K562 (cell line): ENCODE measurements around the gene PDE9A. TPM values are rescaled to one million over a fixed set of nuclear protein-coding genes. Genes with fewer than 3 reads are reported as not detected.

Experiments
- ATAC-seq: fragments of 200-7000 bp; cut with Tn5 transposase; 3 replicates; pipeline ENCODE4 v1.9.1; 2020; ENCODE audit warnings: moderate library complexity
- BruUV-seq: library from RNA; stranded (reverse); fragments of 400-500 nt; replicated peaks from 2 replicates; lab custom pipeline; 2021; lab: Mats Ljungman, UMichigan
- CTCF ChIA-PET: fragments of 300-600 bp; formaldehyde crosslinking; extraction: SDS; loops from one replicate; lab custom pipeline; 2021; ENCODE audit warnings: low intra/inter-chr PET ratio; lab: Yijun Ruan, JAX
- POLR2A ChIA-PET: fragments of 300-600, 350-650 bp; sonication (Branson Sonifier 250); formaldehyde crosslinking; extraction: SDS; loops from one replicate; lab custom pipeline; 2021; ENCODE audit warnings: antibody characterized with exemption, inconsistent platforms; lab: Yijun Ruan, JAX
- DNase-seq, 4 experiments: peaks; one replicate each; pipeline versions ENCODE4 v3.0.0 to v3.0.0-alpha.2; 2011 to 2018; ENCODE audit warnings: low spot score in 3 of 4, mixed read lengths in 3 of 4; ENCODE audit errors: extremely low read depth in 1 of 4
- FAIRE-seq: peaks from 2 replicates; lab custom pipeline; 2011; peaks lifted over from hg19 to GRCh38; lab: Jason Lieb, UNC
- H2AFZ ChIP-seq: 2 replicates; pipeline ENCODE4 v1.6.0; 2011; ENCODE audit warnings: low read depth, low read length, control low read depth, inconsistent platforms
- H3K27ac ChIP-seq: fragments of 200-600 bp; 3 replicates; pipeline ENCODE4 v1.8.0; 2011; ENCODE audit warnings: low read depth, mild to moderate bottlenecking, control low read depth, inconsistent platforms, low read length, moderate library complexity, mixed read lengths; ENCODE audit errors: extremely low read depth
- H3K27me3 ChIP-seq, 2 experiments: fragments of 300-600 bp in 1 of 2; 2 replicates in 1 of 2; 3 replicates in 1 of 2; pipeline versions ENCODE4 v1.6.0 to v1.8.0; 2011; ENCODE audit warnings: inconsistent platforms in 2 of 2, low read length in 2 of 2, mild to moderate bottlenecking in 1 of 2, mixed read lengths in 1 of 2, moderate library complexity in 1 of 2; ENCODE audit not compliant: control insufficient read depth in 2 of 2, insufficient read depth in 2 of 2
- H3K36me3 ChIP-seq: fragments of 300-600 bp; 3 replicates; pipeline ENCODE4 v1.8.0; 2011; ENCODE audit warnings: mild to moderate bottlenecking, low read length, inconsistent platforms; ENCODE audit not compliant: control insufficient read depth, insufficient read depth
- H3K4me1 ChIP-seq, 2 experiments: fragments of 200-600 bp in 1 of 2; replicated peaks in 1 of 2; 2 replicates in 1 of 2; 3 replicates in 1 of 2; pipeline versions ENCODE4 v1.5.1 to v1.8.0; 2011; ENCODE audit warnings: inconsistent platforms in 2 of 2, low read length in 2 of 2, mild to moderate bottlenecking in 1 of 2, mixed read lengths in 1 of 2, moderate library complexity in 1 of 2; ENCODE audit not compliant: control insufficient read depth in 2 of 2, insufficient read depth in 2 of 2
- H3K4me2 ChIP-seq: 2 replicates; pipeline ENCODE4 v1.6.1; 2011; ENCODE audit warnings: low read length, control low read depth, inconsistent platforms, mixed read lengths; ENCODE audit not compliant: insufficient read depth
- H3K4me3 ChIP-seq: fragments of 200-600 bp; sonication (generic), shearing (Covaris generic); 2 replicates; pipeline ENCODE4 v1.5.1; 2016; ENCODE audit warnings: control low read depth, inconsistent platforms
- H3K79me2 ChIP-seq: fragments of 200-600 bp; 3 replicates; pipeline ENCODE4 v1.8.0; 2011; ENCODE audit warnings: low read length, inconsistent platforms; ENCODE audit not compliant: control insufficient read depth, insufficient read depth
- H3K9ac ChIP-seq, 2 experiments: 2 replicates each; pipeline versions ENCODE4 v1.6.0 to v1.6.1; 2011; ENCODE audit warnings: low read depth in 2 of 2, low read length in 2 of 2, control low read depth in 1 of 2, inconsistent platforms in 1 of 2, mild to moderate bottlenecking in 1 of 2, mixed read lengths in 1 of 2; ENCODE audit not compliant: insufficient read depth in 1 of 2
- H3K9me1 ChIP-seq: one replicate; pipeline ENCODE4 v1.6.0; 2011; ENCODE audit warnings: inconsistent platforms, mild to moderate bottlenecking, low read length, moderate library complexity; ENCODE audit not compliant: control insufficient read depth, insufficient read depth
- H3K9me3 ChIP-seq: replicated peaks from 2 replicates; pipeline ENCODE4 v1.5.1; 2011; ENCODE audit warnings: low read depth, low read length, inconsistent platforms; ENCODE audit not compliant: control insufficient read depth, insufficient read depth
- H4K20me1 ChIP-seq: replicated peaks from 2 replicates; pipeline ENCODE4 v1.6.1; 2011; ENCODE audit warnings: low read length, inconsistent platforms, mixed read lengths; ENCODE audit not compliant: control insufficient read depth, insufficient read depth
- ARNT ChIP-seq, 2 experiments: fragments of 450-650 bp; IDR thresholded peaks; 2 replicates each; pipeline ENCODE4 v1.6.1; 2016; ENCODE audit warnings: mild to moderate bottlenecking in 1 of 2
- CBX1 ChIP-seq: sonication (generic); IDR thresholded peaks from 2 replicates; pipeline ENCODE4 v1.6.1; 2016; ENCODE audit warnings: antibody characterized with exemption, low read depth, mild to moderate bottlenecking
- CGGBP1 ChIP-seq: fragments of 250-450 bp; sonication (Bioruptor Pico); IDR thresholded peaks from 2 replicates; pipeline ENCODE4 v1.9.0; 2021; ENCODE audit warnings: mild to moderate bottlenecking
- MAZ ChIP-seq, 2 experiments: fragments of 450-650 bp in 1 of 2; sonication (generic) in 1 of 2; formaldehyde crosslinking; IDR thresholded peaks in 1 of 2; conservative IDR thresholded peaks in 1 of 2; 2 replicates each; pipeline versions ENCODE4 v1.4.0 to v1.5.0; 2020; ENCODE audit warnings: mild to moderate bottlenecking in 1 of 2, missing genetic modification reagents in 1 of 2
- MXI1 ChIP-seq: IDR thresholded peaks from 2 replicates; pipeline ENCODE4 v1.6.1; 2011; ENCODE audit warnings: low read depth, mild to moderate bottlenecking, improper control_type of control experiment, low read length
- NFATC3 ChIP-seq: fragments of 450-650 bp; IDR thresholded peaks from 2 replicates; pipeline ENCODE4 v1.6.1; 2017; ENCODE audit warnings: mild to moderate bottlenecking
- TFE3 ChIP-seq: fragments of 450-650 bp; formaldehyde crosslinking; IDR thresholded peaks from 2 replicates; pipeline ENCODE4 v1.4.0; 2020; ENCODE audit warnings: mild to moderate bottlenecking, mixed read lengths
- ZNF277 ChIP-seq: fragments of 250-450 bp; sonication (Bioruptor Pico); IDR thresholded peaks from 2 replicates; pipeline ENCODE4 v1.8.0; 2022; ENCODE audit warnings: inconsistent platforms, mild to moderate bottlenecking, moderate library complexity, borderline replicate concordance
- ZNF707 ChIP-seq: fragments of 250-450 bp; sonication (Bioruptor Pico); conservative IDR thresholded peaks from 2 replicates; pipeline ENCODE4 v1.8.0; 2022; ENCODE audit warnings: inconsistent platforms, mild to moderate bottlenecking, moderate library complexity
- WGBS: fragments of 100-300 bp; shearing (Covaris generic); methylation state at CpG from one replicate; pipeline ENCODE4 v1.1.6; 2016; ENCODE audit warnings: low coverage, mixed read lengths; ENCODE audit not compliant: insufficient coverage; ENCODE audit errors: missing lambda C conversion rate; 5-methylcytosine and 5-hydroxymethylcytosine counted together
- in situ Hi-C: fragments of 300-500 bp; cut with MboI; formaldehyde crosslinking; loops from 4 replicates; pipeline ENCODE4 v1.15.0; 2018; ENCODE audit warnings: inconsistent platforms, mixed read lengths
- intact Hi-C: fragments of 100-400 bp; cut with micrococcal nuclease; formaldehyde crosslinking; loops from 2 replicates; pipeline ENCODE4 v1.14.2; 2022
- polyA plus RNA-seq, 8 experiments: library from polyadenylated mRNA; depleted of rRNA in 4 of 8; stranded (reverse) in 5 of 8; unstranded in 3 of 8; fragments of >200 nt; fragmentation: Nextera tagmentation in 2 of 8; fragmentation: Illumina TruSeq in 1 of 8; extraction: Ambion mirVana in 2 of 8; extraction: Trizol in 1 of 8; gene quantifications; 2 replicates each; pipeline versions ENCODE4 v1.2.1 to v1.2.3, GENCODE V29; 2011 to 2014; ENCODE audit warnings: inconsistent platforms in 1 of 8, missing spikeins in 1 of 8
- total RNA-seq, 7 experiments: library from RNA; depleted of rRNA in 6 of 7; stranded (reverse); fragments of >200 nt in 6 of 7; fragmentation: Illumina TruSeq in 2 of 7; extraction: Trizol in 2 of 7; gene quantifications; 2 replicates each; pipeline versions ENCODE4 v1.2.1 to v1.2.3, GENCODE V29; 2011 to 2021; ENCODE audit warnings: low replicate concordance in 1 of 7
- TF ChIP-seq, protein P1 (sequence below): sonication (generic); formaldehyde crosslinking; IDR thresholded peaks from 2 replicates; pipeline ENCODE4 v1.8.1; 2023; ENCODE audit warnings: mild to moderate bottlenecking, missing genetic modification reagents
- TF ChIP-seq, protein P2 (sequence below), 3 experiments: fragments of 200-800 bp in 1 of 3; fragments of 250-450 bp in 1 of 3; fragments of 450-650 bp in 1 of 3; sonication (Bioruptor Pico) in 1 of 3; sonication (Bioruptor generic) in 1 of 3; formaldehyde crosslinking in 1 of 3; IDR thresholded peaks; 2 replicates each; pipeline versions ENCODE4 v1.6.1 to v1.8.0; 2016 to 2022; ENCODE audit warnings: mild to moderate bottlenecking in 2 of 3, missing genetic modification characterization in 2 of 3, missing compliant biosample characterization in 1 of 3, moderate library complexity in 1 of 3

Gene PDE9A
- total and polyA plus RNA-seq, 9 of the 15 experiments (the other 6 are each of a cell fraction or from before 2014, with no cell fraction given), result 0.07 to 0.27 TPM; not detected in 7

DNA sequence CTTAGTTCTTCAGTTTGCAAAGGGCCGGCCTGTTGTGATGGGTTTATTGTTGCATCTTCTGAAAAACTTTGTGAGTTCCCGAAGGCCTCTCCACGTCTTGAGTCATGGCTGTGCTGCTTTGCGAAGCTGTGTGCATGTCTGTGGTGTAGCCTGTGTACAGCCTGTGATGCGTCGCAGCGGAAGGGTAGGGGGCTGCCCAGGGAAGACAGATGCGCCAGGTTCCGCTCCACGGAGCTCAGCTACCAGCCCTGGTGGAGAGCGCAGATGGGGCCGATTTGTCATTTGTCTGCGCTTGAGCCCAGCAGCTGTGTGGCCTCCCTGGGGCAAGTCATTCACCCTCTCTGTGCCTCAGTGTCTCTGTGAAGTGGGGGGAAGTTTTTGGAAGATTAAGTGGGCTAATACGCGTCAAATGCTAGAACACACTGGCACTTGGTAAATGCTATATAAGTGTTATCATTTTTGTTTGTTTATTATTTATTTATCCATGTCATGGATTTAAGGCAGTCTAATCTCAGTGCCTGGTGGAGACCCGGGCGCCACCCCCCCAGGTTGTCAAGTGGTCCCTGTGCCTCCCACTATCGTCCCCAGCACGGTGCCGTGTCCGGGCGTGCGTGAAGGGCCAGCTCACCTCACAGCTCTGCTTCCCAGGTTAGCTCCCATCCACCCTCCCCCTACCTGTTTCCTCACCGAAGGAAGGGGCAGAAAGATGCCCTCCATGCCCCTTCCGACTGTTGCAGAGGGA, 8.4 kb downstream of the PDE9A start:
- in situ Hi-C loops (no loop called here), intact Hi-C loops (no loop called here)
- no peak overlapping the region for H2AFZ ChIP-seq
- POLR2A ChIA-PET, result no interaction called here
- H3K4me3 ChIP-seq, result no peak overlapping the region
- no peaks in the 10 kb centered on the region; the same call in 1 of the 2 replicates for H3K9me3 ChIP-seq
- H3K36me3 ChIP-seq, result no peaks in the 10 kb centered on the region
- WGBS, result 16% methylated on average over 25 of the region's 25 CpGs
- DNase-seq (no peak), ATAC-seq (no peak), FAIRE-seq (no peak)
- H3K27ac ChIP-seq, result no peak overlapping the region
- H3K9me1 ChIP-seq, result no peaks in the 10 kb centered on the region
- H4K20me1 ChIP-seq, result peaks cover 30% of the 10 kb centered on the region
- H3K9ac ChIP-seq, result no peak overlapping the region
- BruUV-seq, result no TSS peak
- H3K4me2 ChIP-seq, result no peak overlapping the region
- H3K4me1 ChIP-seq, result peaks cover 15 to 19% of the 10 kb centered on the region in 2 experiments
- CTCF ChIA-PET, result no interaction called here
- peaks cover 31 to 59% of the 10 kb centered on the region in 2 experiments; a peak in 4 of 5 replicates for H3K27me3 ChIP-seq
- no peaks in the 10 kb centered on the region for H3K79me2 ChIP-seq
- TF ChIP-seq CBX1, result no peak
- TF ChIP-seq ARNT (IDR thresholded peaks at IDR 0.05), result no peak
- TF ChIP-seq ZNF707 (CRISPR knock-in tag), result no peak
- no peak for TF ChIP-seq CGGBP1 (CRISPR knock-in tag)
- no peak for TF ChIP-seq MAZ (CRISPR knock-in tag; conservative IDR thresholded peaks at IDR 0.05 in 1 of 2, IDR thresholded peaks at IDR 0.05 in 1 of 2)
- no peak for TF ChIP-seq TFE3
- TF ChIP-seq, protein P1, sequence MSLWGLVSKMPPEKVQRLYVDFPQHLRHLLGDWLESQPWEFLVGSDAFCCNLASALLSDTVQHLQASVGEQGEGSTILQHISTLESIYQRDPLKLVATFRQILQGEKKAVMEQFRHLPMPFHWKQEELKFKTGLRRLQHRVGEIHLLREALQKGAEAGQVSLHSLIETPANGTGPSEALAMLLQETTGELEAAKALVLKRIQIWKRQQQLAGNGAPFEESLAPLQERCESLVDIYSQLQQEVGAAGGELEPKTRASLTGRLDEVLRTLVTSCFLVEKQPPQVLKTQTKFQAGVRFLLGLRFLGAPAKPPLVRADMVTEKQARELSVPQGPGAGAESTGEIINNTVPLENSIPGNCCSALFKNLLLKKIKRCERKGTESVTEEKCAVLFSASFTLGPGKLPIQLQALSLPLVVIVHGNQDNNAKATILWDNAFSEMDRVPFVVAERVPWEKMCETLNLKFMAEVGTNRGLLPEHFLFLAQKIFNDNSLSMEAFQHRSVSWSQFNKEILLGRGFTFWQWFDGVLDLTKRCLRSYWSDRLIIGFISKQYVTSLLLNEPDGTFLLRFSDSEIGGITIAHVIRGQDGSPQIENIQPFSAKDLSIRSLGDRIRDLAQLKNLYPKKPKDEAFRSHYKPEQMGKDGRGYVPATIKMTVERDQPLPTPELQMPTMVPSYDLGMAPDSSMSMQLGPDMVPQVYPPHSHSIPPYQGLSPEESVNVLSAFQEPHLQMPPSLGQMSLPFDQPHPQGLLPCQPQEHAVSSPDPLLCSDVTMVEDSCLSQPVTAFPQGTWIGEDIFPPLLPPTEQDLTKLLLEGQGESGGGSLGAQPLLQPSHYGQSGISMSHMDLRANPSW (CRISPR knock-in tag), result no peak
- TF ChIP-seq NFATC3, result no peak
- TF ChIP-seq ZNF277 (CRISPR knock-in tag), result no peak
- TF ChIP-seq, protein P2, sequence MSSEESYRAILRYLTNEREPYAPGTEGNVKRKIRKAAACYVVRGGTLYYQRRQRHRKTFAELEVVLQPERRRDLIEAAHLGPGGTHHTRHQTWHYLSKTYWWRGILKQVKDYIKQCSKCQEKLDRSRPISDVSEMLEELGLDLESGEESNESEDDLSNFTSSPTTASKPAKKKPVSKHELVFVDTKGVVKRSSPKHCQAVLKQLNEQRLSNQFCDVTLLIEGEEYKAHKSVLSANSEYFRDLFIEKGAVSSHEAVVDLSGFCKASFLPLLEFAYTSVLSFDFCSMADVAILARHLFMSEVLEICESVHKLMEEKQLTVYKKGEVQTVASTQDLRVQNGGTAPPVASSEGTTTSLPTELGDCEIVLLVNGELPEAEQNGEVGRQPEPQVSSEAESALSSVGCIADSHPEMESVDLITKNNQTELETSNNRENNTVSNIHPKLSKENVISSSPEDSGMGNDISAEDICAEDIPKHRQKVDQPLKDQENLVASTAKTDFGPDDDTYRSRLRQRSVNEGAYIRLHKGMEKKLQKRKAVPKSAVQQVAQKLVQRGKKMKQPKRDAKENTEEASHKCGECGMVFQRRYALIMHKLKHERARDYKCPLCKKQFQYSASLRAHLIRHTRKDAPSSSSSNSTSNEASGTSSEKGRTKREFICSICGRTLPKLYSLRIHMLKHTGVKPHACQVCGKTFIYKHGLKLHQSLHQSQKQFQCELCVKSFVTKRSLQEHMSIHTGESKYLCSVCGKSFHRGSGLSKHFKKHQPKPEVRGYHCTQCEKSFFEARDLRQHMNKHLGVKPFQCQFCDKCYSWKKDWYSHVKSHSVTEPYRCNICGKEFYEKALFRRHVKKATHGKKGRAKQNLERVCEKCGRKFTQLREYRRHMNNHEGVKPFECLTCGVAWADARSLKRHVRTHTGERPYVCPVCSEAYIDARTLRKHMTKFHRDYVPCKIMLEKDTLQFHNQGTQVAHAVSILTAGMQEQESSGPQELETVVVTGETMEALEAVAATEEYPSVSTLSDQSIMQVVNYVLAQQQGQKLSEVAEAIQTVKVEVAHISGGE (CRISPR knock-in tag; IDR thresholded peaks at IDR 0.05), result no peak
- no peak for TF ChIP-seq MXI1
